Neural cell (in vitro differentiated cells): ENCODE results near the gene MYL12B. TPM values are rescaled to one million over a fixed set of nuclear protein-coding genes. Genes with fewer than 3 reads are reported as not detected.

Source experiments
- H2AFZ ChIP-seq: fragments of 200-600, 300-800 bp; sonication (generic), shearing (Covaris generic); 2 replicates; pipeline ENCODE4 v1.6.0; 2014; ENCODE audit warnings: low read depth, mild to moderate bottlenecking, antibody characterized with exemption, low read length, moderate library complexity
- H3F3A ChIP-seq: fragments of 200-600 bp; shearing (Covaris generic); 2 replicates; pipeline ENCODE4 v1.6.1; 2016; ENCODE audit warnings: mild to moderate bottlenecking, moderate library complexity, mixed read lengths, antibody characterized with exemption, low read length; ENCODE audit not compliant: insufficient read depth, poor library complexity, severe bottlenecking
- H3K27ac ChIP-seq: fragments of 200-600, 300-800 bp; sonication (generic), shearing (Covaris generic); 2 replicates; pipeline ENCODE4 v1.5.1; 2014; ENCODE audit warnings: mild to moderate bottlenecking, low read length, moderate library complexity
- H3K27me3 ChIP-seq: fragments of 300-800, 200-600 bp; sonication (generic), shearing (Covaris generic); 2 replicates; pipeline ENCODE4 v1.6.0; 2014; ENCODE audit warnings: mild to moderate bottlenecking, low read depth, low read length, moderate library complexity; ENCODE audit not compliant: insufficient read depth
- H3K36me3 ChIP-seq: fragments of 300-800, 200-600 bp; sonication (generic), shearing (Covaris generic); 2 replicates; pipeline ENCODE4 v1.5.1; 2014; ENCODE audit warnings: mild to moderate bottlenecking, antibody characterized with exemption, low read length, moderate library complexity; ENCODE audit not compliant: insufficient read depth
- H3K4me2 ChIP-seq: fragments of 300-800, 200-600 bp; sonication (generic), shearing (Covaris generic); 2 replicates; pipeline ENCODE4 v1.6.0; 2014; ENCODE audit warnings: mild to moderate bottlenecking, low read length
- H3K4me3 ChIP-seq: fragments of 300-800, 200-600 bp; sonication (generic), shearing (Covaris generic); 2 replicates; pipeline ENCODE4 v1.5.1; 2014; ENCODE audit warnings: mild to moderate bottlenecking, low read length, moderate library complexity
- H3K79me2 ChIP-seq: fragments of 200-600 bp; shearing (Covaris generic); replicated peaks from 2 replicates; pipeline ENCODE4 v1.6.0; 2014; ENCODE audit warnings: mild to moderate bottlenecking, low read length, moderate library complexity; ENCODE audit not compliant: insufficient read depth
- H3K9ac ChIP-seq: fragments of 300-800, 200-600 bp; sonication (generic), shearing (Covaris generic); 2 replicates; pipeline ENCODE4 v1.6.1; 2016; ENCODE audit warnings: mild to moderate bottlenecking, low read length, mixed read lengths
- H3K9me2 ChIP-seq: fragments of 200-600 bp; shearing (Covaris generic); 2 replicates; pipeline ENCODE4 v1.6.1; 2016; ENCODE audit warnings: mild to moderate bottlenecking, low read length, mixed read lengths; ENCODE audit not compliant: insufficient read depth
- H3K9me3 ChIP-seq: fragments of 200-600, 300-800 bp; sonication (generic), shearing (Covaris generic); 2 replicates; pipeline ENCODE4 v1.6.1; 2016; ENCODE audit warnings: mild to moderate bottlenecking, mixed run types, low read length, moderate library complexity, mixed read lengths
- H4K20me1 ChIP-seq: fragments of 200-600 bp; shearing (Covaris generic); 2 replicates; pipeline ENCODE4 v1.6.1; 2016; ENCODE audit warnings: mild to moderate bottlenecking, mixed run types; ENCODE audit not compliant: insufficient read depth
- EP300 ChIP-seq: fragments of 450-650 bp; conservative IDR thresholded peaks from 2 replicates; pipeline ENCODE4 v1.6.1; 2014; ENCODE audit warnings: antibody characterized with exemption, mild to moderate bottlenecking, moderate library complexity; ENCODE audit not compliant: poor library complexity, severe bottlenecking
- EZH2 ChIP-seq: fragments of 200-600, 300-800 bp; shearing (Covaris generic), sonication (generic); IDR thresholded peaks from 2 replicates; pipeline ENCODE4 v1.6.1; 2014; ENCODE audit warnings: antibody characterized with exemption, low read length, borderline replicate concordance, mild to moderate bottlenecking; ENCODE audit not compliant: insufficient read depth, poor library complexity, severe bottlenecking
- MXI1 ChIP-seq: fragments of 450-650 bp; conservative IDR thresholded peaks from 2 replicates; pipeline ENCODE4 v1.6.1; 2014; ENCODE audit warnings: antibody characterized with exemption, mild to moderate bottlenecking; ENCODE audit not compliant: poor library complexity, severe bottlenecking
- POLR2AphosphoS5 ChIP-seq: IDR thresholded peaks from 2 replicates; pipeline ENCODE4 v1.6.1; 2012
- RAD21 ChIP-seq: fragments of 450-650 bp; conservative IDR thresholded peaks from 2 replicates; pipeline ENCODE4 v1.6.1; 2014; ENCODE audit warnings: antibody characterized with exemption, mild to moderate bottlenecking, moderate library complexity
- SMC3 ChIP-seq: fragments of 450-650 bp; conservative IDR thresholded peaks from 2 replicates; pipeline ENCODE4 v1.6.1; 2014; ENCODE audit warnings: antibody characterized with exemption, mild to moderate bottlenecking, moderate library complexity; ENCODE audit not compliant: poor library complexity
- TAF1 ChIP-seq: IDR thresholded peaks from 2 replicates; pipeline ENCODE4 v1.6.1; 2012; ENCODE audit warnings: low read depth
- polyA plus RNA-seq: library from polyadenylated mRNA; depleted of rRNA; stranded (reverse); fragments of >200 nt; gene quantifications from 2 replicates; pipeline ENCODE4 v1.2.3, GENCODE V29; 2014
- TF ChIP-seq, protein P1 (sequence below): fragments of 450-650 bp; IDR thresholded peaks from 2 replicates; pipeline ENCODE4 v1.5.1; 2014; ENCODE audit warnings: antibody characterized with exemption, mild to moderate bottlenecking, moderate library complexity; ENCODE audit not compliant: poor library complexity, severe bottlenecking
- TF ChIP-seq, protein P2 (sequence below): IDR thresholded peaks from 2 replicates; pipeline ENCODE4 v1.6.1; 2012; ENCODE audit warnings: borderline replicate concordance

MYL12B gene
- polyA plus RNA-seq, 1 donor from 2014 or later = 384 TPM

DNA sequence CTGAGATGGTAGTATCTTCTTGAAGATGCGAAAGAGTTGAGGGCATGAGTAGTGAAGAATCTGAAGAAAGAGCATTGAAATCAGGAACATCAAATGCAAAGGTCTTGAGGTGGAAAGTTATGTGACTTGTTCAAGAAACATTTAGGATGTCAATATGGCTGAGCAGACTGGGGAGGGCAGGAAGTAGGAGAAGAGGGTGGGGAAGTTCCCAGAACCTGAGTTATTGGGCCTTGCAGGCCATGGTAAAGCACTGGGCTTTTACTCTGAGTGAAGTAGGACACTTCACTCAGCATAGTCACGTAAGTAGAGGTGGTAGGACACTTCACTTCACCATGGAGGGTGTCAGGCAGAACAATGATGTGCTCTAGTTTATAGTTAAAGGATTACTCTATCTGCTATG lies 26.1 kb upstream of the MYL12B start:
- Histone ChIP-seq H3K9me2 (no peaks in the 10 kb centered on the region), H3K9me3 (no peaks in the 10 kb centered on the region), H4K20me1 (no peaks in the 10 kb centered on the region), H2AFZ (no peak overlapping the region), H3K36me3 (no peaks in the 10 kb centered on the region), H3K27me3 (no peaks in the 10 kb centered on the region), H3K4me2 (no peak overlapping the region), H3K4me3 (no peak overlapping the region), H3K9ac (no peak overlapping the region), H3F3A (no peaks in the 10 kb centered on the region), H3K27ac (no peak overlapping the region), H3K79me2 (no peaks in the 10 kb centered on the region)
- TF ChIP-seq TAF1 (no peak), MXI1 (no peak), EZH2 (no peak), POLR2AphosphoS5 (no peak), SMC3 (no peak), EP300 (no peak), RAD21 (no peak)
- TF ChIP-seq, protein P1, sequence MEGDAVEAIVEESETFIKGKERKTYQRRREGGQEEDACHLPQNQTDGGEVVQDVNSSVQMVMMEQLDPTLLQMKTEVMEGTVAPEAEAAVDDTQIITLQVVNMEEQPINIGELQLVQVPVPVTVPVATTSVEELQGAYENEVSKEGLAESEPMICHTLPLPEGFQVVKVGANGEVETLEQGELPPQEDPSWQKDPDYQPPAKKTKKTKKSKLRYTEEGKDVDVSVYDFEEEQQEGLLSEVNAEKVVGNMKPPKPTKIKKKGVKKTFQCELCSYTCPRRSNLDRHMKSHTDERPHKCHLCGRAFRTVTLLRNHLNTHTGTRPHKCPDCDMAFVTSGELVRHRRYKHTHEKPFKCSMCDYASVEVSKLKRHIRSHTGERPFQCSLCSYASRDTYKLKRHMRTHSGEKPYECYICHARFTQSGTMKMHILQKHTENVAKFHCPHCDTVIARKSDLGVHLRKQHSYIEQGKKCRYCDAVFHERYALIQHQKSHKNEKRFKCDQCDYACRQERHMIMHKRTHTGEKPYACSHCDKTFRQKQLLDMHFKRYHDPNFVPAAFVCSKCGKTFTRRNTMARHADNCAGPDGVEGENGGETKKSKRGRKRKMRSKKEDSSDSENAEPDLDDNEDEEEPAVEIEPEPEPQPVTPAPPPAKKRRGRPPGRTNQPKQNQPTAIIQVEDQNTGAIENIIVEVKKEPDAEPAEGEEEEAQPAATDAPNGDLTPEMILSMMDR = no peak
- TF ChIP-seq, protein P2, sequence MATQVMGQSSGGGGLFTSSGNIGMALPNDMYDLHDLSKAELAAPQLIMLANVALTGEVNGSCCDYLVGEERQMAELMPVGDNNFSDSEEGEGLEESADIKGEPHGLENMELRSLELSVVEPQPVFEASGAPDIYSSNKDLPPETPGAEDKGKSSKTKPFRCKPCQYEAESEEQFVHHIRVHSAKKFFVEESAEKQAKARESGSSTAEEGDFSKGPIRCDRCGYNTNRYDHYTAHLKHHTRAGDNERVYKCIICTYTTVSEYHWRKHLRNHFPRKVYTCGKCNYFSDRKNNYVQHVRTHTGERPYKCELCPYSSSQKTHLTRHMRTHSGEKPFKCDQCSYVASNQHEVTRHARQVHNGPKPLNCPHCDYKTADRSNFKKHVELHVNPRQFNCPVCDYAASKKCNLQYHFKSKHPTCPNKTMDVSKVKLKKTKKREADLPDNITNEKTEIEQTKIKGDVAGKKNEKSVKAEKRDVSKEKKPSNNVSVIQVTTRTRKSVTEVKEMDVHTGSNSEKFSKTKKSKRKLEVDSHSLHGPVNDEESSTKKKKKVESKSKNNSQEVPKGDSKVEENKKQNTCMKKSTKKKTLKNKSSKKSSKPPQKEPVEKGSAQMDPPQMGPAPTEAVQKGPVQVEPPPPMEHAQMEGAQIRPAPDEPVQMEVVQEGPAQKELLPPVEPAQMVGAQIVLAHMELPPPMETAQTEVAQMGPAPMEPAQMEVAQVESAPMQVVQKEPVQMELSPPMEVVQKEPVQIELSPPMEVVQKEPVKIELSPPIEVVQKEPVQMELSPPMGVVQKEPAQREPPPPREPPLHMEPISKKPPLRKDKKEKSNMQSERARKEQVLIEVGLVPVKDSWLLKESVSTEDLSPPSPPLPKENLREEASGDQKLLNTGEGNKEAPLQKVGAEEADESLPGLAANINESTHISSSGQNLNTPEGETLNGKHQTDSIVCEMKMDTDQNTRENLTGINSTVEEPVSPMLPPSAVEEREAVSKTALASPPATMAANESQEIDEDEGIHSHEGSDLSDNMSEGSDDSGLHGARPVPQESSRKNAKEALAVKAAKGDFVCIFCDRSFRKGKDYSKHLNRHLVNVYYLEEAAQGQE = no peak

DNA sequence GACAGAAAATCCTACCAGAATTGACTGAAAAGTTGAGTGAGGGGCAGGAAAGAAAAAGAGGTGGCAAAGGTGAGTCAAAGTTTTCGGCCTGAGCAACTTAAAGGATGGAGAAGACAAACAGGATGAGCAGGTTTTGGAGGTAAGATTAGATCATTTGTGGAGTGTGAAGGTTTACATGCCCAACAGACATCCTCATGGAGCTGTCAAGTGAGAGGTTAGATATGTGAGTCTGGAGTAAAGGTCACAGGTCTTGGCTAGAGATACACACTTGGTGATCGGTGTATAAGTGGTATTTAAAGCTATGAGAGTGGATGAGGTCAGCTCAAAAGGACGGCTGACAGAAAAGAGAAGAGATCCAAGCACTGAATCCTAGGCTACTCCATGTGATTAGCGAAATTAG lies 25.5 kb upstream of the MYL12B start:
- Histone ChIP-seq H3K9ac (no peak overlapping the region), H4K20me1 (no peaks in the 10 kb centered on the region), H3K27me3 (no peaks in the 10 kb centered on the region), H3K79me2 (no peaks in the 10 kb centered on the region), H3K4me3 (no peak overlapping the region), H3K9me2 (no peaks in the 10 kb centered on the region), H2AFZ (no peak overlapping the region), H3K4me2 (no peak overlapping the region), H3K36me3 (no peaks in the 10 kb centered on the region), H3K27ac (no peak overlapping the region), H3F3A (no peaks in the 10 kb centered on the region), H3K9me3 (no peaks in the 10 kb centered on the region)
- TF ChIP-seq, protein P1 = no peak
- no peak for TF ChIP-seq SMC3
- TF ChIP-seq, protein P2 = no peak
- no peak for TF ChIP-seq EP300
- TF ChIP-seq RAD21 = no peak
- TF ChIP-seq TAF1 = no peak
- TF ChIP-seq POLR2AphosphoS5 = no peak
- TF ChIP-seq MXI1 = no peak
- no peak for TF ChIP-seq EZH2
